ENCODE data around the gene SOS1. TPM values are rescaled to one million over a fixed set of nuclear protein-coding genes. Genes with fewer than 3 reads are reported as not detected.

Gene SOS1
- total RNA-seq, 1 experiment from 2014 or later: 28.4 TPM

DNA sequence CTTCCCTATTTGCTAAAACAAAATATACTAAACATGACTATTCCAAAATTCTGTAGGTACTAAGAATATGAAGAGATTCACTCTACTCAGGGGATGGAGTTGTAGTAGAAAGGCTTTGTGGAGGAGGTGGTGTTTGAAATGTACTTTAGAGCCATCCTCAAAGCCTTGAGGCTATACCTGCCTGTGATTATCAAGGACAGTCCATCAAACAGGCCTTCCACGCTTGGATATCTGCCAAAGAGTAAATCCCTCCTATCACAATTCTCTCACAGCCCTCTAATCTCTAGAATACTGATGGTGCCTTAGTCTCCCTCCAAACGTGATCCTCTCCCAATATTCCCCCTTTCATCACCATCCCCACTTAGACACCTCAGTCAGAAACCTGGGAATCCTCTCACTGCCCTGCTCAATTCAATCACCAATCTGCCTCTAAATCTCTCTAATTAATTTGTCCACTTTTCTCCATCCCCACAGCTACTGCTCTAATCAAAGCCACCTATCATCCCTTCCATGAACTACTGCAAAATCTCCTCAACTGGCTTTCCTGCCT lies 13.1 kb downstream of the SOS1 start:
- Mint-ChIP-seq H3K9me3 (no peaks in the 10 kb centered on the region), H3K36me3 (peaks cover 7% of the 10 kb centered on the region), H3K4me1 (peaks cover 50% of the 10 kb centered on the region), H3K27ac (peak overlapping the region; percentile 67), H3K4me3 (no peak overlapping the region), H3K27me3 (ENCODE audit: low read depth) (no peaks in the 10 kb centered on the region)
- TF ChIP-seq, protein P1, sequence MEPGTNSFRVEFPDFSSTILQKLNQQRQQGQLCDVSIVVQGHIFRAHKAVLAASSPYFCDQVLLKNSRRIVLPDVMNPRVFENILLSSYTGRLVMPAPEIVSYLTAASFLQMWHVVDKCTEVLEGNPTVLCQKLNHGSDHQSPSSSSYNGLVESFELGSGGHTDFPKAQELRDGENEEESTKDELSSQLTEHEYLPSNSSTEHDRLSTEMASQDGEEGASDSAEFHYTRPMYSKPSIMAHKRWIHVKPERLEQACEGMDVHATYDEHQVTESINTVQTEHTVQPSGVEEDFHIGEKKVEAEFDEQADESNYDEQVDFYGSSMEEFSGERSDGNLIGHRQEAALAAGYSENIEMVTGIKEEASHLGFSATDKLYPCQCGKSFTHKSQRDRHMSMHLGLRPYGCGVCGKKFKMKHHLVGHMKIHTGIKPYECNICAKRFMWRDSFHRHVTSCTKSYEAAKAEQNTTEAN (CRISPR knock-in tag; IDR thresholded peaks at IDR 0.05): no peak
- TF ChIP-seq, protein P2, sequence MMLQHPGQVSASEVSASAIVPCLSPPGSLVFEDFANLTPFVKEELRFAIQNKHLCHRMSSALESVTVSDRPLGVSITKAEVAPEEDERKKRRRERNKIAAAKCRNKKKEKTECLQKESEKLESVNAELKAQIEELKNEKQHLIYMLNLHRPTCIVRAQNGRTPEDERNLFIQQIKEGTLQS (CRISPR knock-in tag; conservative IDR thresholded peaks at IDR 0.05): no peak
- TF ChIP-seq NR2C2 (CRISPR knock-in tag; IDR thresholded peaks at IDR 0.05) (no peak), TP53 (CRISPR knock-in tag; IDR thresholded peaks at IDR 0.05) (no peak), CREB1 (CRISPR knock-in tag; IDR thresholded peaks at IDR 0.05) (no peak), NR3C1 (CRISPR knock-in tag; conservative IDR thresholded peaks at IDR 0.05; ENCODE audit: low read depth) (no peak), ZNF423 (CRISPR knock-in tag; IDR thresholded peaks at IDR 0.05) (no peak), ZBTB21 (CRISPR knock-in tag; IDR thresholded peaks at IDR 0.05; ENCODE audit: borderline replicate concordance) (no peak), NFE2L1 (CRISPR knock-in tag; IDR thresholded peaks at IDR 0.05) (no peak), SOX15 (CRISPR knock-in tag; IDR thresholded peaks at IDR 0.05) (no peak), CREM (CRISPR knock-in tag; IDR thresholded peaks at IDR 0.05) (no peak)
- TF ChIP-seq, protein P3, sequence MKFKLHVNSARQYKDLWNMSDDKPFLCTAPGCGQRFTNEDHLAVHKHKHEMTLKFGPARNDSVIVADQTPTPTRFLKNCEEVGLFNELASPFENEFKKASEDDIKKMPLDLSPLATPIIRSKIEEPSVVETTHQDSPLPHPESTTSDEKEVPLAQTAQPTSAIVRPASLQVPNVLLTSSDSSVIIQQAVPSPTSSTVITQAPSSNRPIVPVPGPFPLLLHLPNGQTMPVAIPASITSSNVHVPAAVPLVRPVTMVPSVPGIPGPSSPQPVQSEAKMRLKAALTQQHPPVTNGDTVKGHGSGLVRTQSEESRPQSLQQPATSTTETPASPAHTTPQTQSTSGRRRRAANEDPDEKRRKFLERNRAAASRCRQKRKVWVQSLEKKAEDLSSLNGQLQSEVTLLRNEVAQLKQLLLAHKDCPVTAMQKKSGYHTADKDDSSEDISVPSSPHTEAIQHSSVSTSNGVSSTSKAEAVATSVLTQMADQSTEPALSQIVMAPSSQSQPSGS (CRISPR knock-in tag; IDR thresholded peaks at IDR 0.05; ENCODE audit: borderline replicate concordance, low read depth): no peak
- TF ChIP-seq, protein P4, sequence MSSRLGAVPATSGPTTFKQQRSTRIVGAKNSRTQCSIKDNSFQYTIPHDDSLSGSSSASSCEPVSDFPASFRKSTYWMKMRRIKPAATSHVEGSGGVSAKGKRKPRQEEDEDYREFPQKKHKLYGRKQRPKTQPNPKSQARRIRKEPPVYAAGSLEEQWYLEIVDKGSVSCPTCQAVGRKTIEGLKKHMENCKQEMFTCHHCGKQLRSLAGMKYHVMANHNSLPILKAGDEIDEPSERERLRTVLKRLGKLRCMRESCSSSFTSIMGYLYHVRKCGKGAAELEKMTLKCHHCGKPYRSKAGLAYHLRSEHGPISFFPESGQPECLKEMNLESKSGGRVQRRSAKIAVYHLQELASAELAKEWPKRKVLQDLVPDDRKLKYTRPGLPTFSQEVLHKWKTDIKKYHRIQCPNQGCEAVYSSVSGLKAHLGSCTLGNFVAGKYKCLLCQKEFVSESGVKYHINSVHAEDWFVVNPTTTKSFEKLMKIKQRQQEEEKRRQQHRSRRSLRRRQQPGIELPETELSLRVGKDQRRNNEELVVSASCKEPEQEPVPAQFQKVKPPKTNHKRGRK (CRISPR knock-in tag; IDR thresholded peaks at IDR 0.05; ENCODE audit: borderline replicate concordance): no peak
- ATAC-seq: no peak
- POLR2A ChIA-PET: interaction anchor here (0.9 kb wide), 1 partner anchor 12 kb away, joined by 3 read pairs; no protein-coding TSS in a partner anchor
- DNase-seq (ENCODE audit: low spot score): no peak
- CTCF ChIA-PET: interaction anchor here (1.5 to 1.6 kb wide), 2 partner anchors 17 to 121 kb away, joined by 5 to 6 read pairs; no protein-coding TSS in a partner anchor

DNA sequence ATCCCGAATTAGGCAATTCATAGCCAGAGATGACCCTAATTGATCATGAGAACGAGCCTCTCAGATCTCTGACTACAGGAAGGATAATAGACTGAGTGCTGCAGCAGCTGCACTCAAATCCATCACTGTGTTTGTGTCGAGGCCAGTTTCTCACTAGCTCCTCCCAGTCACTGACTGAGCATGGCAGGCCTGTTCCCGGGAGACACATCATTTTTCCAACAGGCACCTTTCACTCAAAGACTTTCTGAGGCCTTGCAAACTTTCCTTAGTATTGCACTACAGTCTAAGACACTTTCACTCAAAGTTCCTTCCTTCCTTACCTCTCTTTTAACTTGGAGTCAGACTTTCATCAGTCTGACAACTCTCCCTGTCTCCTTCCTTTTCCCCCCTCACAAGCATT lies 13.7 kb downstream of the SOS1 start:
- DNase-seq (ENCODE audit: low spot score): no peak
- peak; percentile 74; the same call in 1 of the 2 replicates for ATAC-seq
- H3K27me3 Mint-ChIP-seq (ENCODE audit: low read depth): no peaks in the 10 kb centered on the region
- H3K36me3 Mint-ChIP-seq: peaks cover 6% of the 10 kb centered on the region
- peaks cover 48% of the 10 kb centered on the region for H3K4me1 Mint-ChIP-seq
- peak overlapping the region; percentile 15; the same call in 1 of the 2 replicates for H3K27ac Mint-ChIP-seq
- ChIA-PET CTCF (interaction anchor here (0.7 to 1.5 kb wide), 2 partner anchors 18 to 121 kb away, joined by 5 to 6 read pairs; no protein-coding TSS in a partner anchor), POLR2A (interaction anchor here (0.6 to 0.9 kb wide), 2 partner anchors 12 to 69 kb away, joined by 3 read pairs; no protein-coding TSS in a partner anchor)
- no peaks in the 10 kb centered on the region for H3K9me3 Mint-ChIP-seq
- TF ChIP-seq JUN (CRISPR knock-in tag; IDR thresholded peaks at IDR 0.05) (no peak), CREB1 (CRISPR knock-in tag; IDR thresholded peaks at IDR 0.05) (no peak)
- H3K4me3 Mint-ChIP-seq: no peak overlapping the region

DNA sequence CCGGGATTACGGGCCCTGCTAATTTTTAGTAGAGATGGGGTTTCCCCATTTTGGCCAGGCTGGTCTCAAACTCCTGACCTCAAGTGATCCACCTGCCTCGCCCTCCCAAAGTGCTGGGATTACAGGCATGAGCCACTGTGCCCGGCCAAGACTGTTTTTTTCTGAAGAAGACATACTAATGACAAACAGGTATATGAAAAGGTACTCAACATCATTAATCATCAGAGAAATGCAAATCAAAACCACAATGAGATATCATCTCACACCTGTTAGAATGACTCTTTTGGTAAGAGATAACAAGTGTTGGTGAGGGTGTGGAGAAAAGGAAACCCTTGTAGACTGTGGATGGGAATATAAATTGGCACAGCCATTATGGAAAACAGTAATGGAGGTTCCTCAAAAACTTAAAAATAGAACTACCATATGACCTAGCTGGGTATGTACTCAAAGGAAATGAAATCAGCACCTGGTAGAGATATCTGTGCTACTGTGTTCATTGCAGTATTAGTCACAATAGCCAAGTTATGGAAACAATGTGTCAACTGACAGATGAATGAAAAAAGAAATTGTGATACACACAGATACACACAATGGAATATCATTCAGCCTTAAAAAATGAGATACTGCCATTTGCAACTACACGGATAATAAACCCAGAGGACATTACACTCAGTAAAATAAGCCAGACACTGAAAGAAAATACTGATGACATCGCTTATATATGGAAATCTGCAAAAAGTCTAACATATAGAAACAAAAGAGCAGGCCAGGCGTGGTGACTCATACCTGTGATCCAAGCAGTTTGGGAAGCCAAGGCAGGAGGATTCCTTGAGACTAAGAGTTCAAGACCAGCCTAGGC lies 20.8 kb downstream of the SOS1 start:
- ChIA-PET CTCF (no interaction called here), POLR2A (no interaction called here)
- ATAC-seq (no peak), DNase-seq (ENCODE audit: low spot score) (no peak)
- no peak overlapping the region for H3K4me3 Mint-ChIP-seq
- no peaks in the 10 kb centered on the region for H3K36me3 Mint-ChIP-seq
- no peaks in the 10 kb centered on the region for H3K9me3 Mint-ChIP-seq
- H3K27ac Mint-ChIP-seq: no peak overlapping the region
- H3K4me1 Mint-ChIP-seq: peaks cover 20% of the 10 kb centered on the region
- no peak for TF ChIP-seq MYBL2 (CRISPR knock-in tag; IDR thresholded peaks at IDR 0.05)
- no peak for TF ChIP-seq PRRX2 (CRISPR knock-in tag; IDR thresholded peaks at IDR 0.05)
- no peak for TF ChIP-seq NFATC4 (CRISPR knock-in tag; IDR thresholded peaks at IDR 0.05)
- TF ChIP-seq ETV6 (CRISPR knock-in tag; IDR thresholded peaks at IDR 0.05): no peak
- TF ChIP-seq, protein P3 (CRISPR knock-in tag; IDR thresholded peaks at IDR 0.05; ENCODE audit: borderline replicate concordance, low read depth): no peak
- TF ChIP-seq, protein P5, sequence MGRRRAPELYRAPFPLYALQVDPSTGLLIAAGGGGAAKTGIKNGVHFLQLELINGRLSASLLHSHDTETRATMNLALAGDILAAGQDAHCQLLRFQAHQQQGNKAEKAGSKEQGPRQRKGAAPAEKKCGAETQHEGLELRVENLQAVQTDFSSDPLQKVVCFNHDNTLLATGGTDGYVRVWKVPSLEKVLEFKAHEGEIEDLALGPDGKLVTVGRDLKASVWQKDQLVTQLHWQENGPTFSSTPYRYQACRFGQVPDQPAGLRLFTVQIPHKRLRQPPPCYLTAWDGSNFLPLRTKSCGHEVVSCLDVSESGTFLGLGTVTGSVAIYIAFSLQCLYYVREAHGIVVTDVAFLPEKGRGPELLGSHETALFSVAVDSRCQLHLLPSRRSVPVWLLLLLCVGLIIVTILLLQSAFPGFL (CRISPR knock-in tag; IDR thresholded peaks at IDR 0.05; ENCODE audit: borderline replicate concordance): no peak
- TF ChIP-seq ZNF317 (CRISPR knock-in tag; IDR thresholded peaks at IDR 0.05; ENCODE audit: borderline replicate concordance, low read depth): no peak
- TF ChIP-seq, protein P6, sequence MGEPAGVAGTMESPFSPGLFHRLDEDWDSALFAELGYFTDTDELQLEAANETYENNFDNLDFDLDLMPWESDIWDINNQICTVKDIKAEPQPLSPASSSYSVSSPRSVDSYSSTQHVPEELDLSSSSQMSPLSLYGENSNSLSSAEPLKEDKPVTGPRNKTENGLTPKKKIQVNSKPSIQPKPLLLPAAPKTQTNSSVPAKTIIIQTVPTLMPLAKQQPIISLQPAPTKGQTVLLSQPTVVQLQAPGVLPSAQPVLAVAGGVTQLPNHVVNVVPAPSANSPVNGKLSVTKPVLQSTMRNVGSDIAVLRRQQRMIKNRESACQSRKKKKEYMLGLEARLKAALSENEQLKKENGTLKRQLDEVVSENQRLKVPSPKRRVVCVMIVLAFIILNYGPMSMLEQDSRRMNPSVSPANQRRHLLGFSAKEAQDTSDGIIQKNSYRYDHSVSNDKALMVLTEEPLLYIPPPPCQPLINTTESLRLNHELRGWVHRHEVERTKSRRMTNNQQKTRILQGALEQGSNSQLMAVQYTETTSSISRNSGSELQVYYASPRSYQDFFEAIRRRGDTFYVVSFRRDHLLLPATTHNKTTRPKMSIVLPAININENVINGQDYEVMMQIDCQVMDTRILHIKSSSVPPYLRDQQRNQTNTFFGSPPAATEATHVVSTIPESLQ (CRISPR knock-in tag; IDR thresholded peaks at IDR 0.05): no peak
- no peaks in the 10 kb centered on the region for H3K27me3 Mint-ChIP-seq (ENCODE audit: low read depth)

Data from WTC11 (cell line).